IMR-90 (cell line): ENCODE data around the gene MMP20.

Experiments
- FOS ChIP-seq: fragments of 150-350 bp; IDR thresholded peaks from 2 replicates; pipeline ENCODE4 v1.6.1; 2016; ENCODE audit warnings: low read depth, low read length
- POLR2A ChIP-seq: IDR thresholded peaks from 2 replicates; pipeline ENCODE4 v1.6.1; 2012; ENCODE audit warnings: mild to moderate bottlenecking, low read depth, low read length
- RCOR1 ChIP-seq: IDR thresholded peaks from 2 replicates; pipeline ENCODE4 v1.6.1; 2012; ENCODE audit warnings: mild to moderate bottlenecking, low read length, improper control_type of control experiment; ENCODE audit not compliant: insufficient replicate concordance
- TF ChIP-seq, protein P1 (sequence below): conservative IDR thresholded peaks from 2 replicates; pipeline ENCODE4 v1.5.1; 2012; ENCODE audit warnings: mild to moderate bottlenecking, low read depth, low read length, improper control_type of control experiment

DNA sequence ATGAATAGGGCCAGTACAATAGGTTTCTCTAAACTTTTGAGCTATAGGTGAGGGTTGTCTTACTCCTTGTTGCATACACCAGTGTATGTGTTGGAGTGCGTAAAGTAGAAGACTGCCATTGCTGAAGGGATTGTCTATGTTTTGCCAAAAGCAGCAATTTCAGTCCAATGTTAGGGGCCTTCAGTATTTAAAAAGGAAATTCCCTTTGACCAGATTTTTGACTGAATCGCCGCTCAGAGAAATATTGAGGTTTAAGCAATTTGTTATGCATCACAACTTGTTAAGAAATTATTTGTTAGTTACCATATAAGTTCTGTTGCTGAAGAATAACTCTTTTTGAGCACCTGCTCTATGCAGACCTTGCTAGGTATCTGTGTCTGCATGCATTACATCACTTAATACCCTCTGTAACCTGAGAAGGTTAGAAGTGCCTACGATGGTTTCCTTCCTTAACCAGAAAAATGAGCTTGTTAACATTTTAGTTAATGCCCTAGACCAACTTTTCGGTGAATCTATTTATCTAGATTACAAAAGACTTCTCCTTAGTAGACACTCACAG lies 33.9 kb downstream of the MMP20 start:
- TF ChIP-seq, protein P1, sequence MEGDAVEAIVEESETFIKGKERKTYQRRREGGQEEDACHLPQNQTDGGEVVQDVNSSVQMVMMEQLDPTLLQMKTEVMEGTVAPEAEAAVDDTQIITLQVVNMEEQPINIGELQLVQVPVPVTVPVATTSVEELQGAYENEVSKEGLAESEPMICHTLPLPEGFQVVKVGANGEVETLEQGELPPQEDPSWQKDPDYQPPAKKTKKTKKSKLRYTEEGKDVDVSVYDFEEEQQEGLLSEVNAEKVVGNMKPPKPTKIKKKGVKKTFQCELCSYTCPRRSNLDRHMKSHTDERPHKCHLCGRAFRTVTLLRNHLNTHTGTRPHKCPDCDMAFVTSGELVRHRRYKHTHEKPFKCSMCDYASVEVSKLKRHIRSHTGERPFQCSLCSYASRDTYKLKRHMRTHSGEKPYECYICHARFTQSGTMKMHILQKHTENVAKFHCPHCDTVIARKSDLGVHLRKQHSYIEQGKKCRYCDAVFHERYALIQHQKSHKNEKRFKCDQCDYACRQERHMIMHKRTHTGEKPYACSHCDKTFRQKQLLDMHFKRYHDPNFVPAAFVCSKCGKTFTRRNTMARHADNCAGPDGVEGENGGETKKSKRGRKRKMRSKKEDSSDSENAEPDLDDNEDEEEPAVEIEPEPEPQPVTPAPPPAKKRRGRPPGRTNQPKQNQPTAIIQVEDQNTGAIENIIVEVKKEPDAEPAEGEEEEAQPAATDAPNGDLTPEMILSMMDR: no peak
- TF ChIP-seq POLR2A: no peak
- no peak for TF ChIP-seq RCOR1
- no peak for TF ChIP-seq FOS
